Endothelial cell of umbilical vein (primary cell): Measurements from ENCODE around the gene AKR7A2.

Source experiments
- CTCF ChIP-seq, 2 donors: IDR thresholded peaks; 1 replicate in 1 of 2; 2 replicates in 1 of 2; pipeline ENCODE4 v1.5.1; 2011; ENCODE audit warnings: low read length in 2 of 2, mild to moderate bottlenecking in 2 of 2, moderate library complexity in 2 of 2, control low read depth in 1 of 2, inconsistent platforms in 1 of 2, low read depth in 1 of 2; ENCODE audit not compliant: insufficient read depth in 1 of 2; ENCODE audit errors: extremely low read depth in 1 of 2
- EZH2 ChIP-seq: IDR thresholded peaks from 2 replicates; pipeline ENCODE4 v1.6.1; 2012; ENCODE audit warnings: borderline replicate concordance, low read depth, mild to moderate bottlenecking, moderate library complexity, low read length, inconsistent platforms; ENCODE audit not compliant: severe bottlenecking
- POLR2A ChIP-seq: IDR thresholded peaks from 2 replicates; pipeline ENCODE4 v1.6.1; 2012; ENCODE audit warnings: low read depth, mild to moderate bottlenecking, control low read depth, low read length
- POLR2AphosphoS5 ChIP-seq: IDR thresholded peaks from 2 replicates; pipeline ENCODE4 v1.6.1; 2012; ENCODE audit warnings: low read depth, mild to moderate bottlenecking, control low read depth, low read length, moderate library complexity; ENCODE audit not compliant: insufficient read depth

DNA sequence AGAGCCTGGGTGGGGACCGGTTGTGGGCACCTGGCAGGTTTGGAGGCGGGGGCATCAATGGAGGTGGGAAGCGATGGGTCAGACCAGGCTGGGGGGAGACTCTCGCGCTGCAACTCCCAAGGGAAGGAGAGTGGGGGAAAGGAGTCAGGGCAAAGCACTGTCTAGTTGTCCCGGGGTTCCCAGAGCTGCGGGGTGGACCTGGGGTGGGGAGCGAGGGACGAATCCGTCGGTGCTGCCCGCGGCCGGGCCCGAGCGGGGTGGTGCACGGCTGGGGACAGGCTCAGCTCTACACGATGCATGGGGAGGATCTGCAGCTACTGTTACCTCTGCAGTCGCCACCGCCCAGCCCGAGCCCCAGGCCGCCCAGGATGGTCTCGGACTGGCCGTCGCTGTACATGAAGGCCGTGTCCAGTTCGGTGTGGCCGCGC lies 427 bp downstream of the AKR7A2 start:
- TF ChIP-seq POLR2AphosphoS5 = no peak
- TF ChIP-seq CTCF (IDR thresholded peaks at IDR 0.05; ENCODE audit: extremely low read depth in 1 of 2, insufficient read depth in 1 of 2, low read depth in 1 of 2, low read length in 2 of 2) = no peak
- no peak for TF ChIP-seq POLR2A
- TF ChIP-seq EZH2 = no peak
